SH-SY5Y (cell line): ENCODE results near the gene PEAR1.

ENCODE experiments used
- GATA2 ChIP-seq: IDR thresholded peaks from 2 replicates; pipeline ENCODE4 v1.6.1; 2011; ENCODE audit warnings: mild to moderate bottlenecking, low read depth, low read length
- GATA3 ChIP-seq: IDR thresholded peaks from 2 replicates; pipeline ENCODE4 v1.6.1; 2011; ENCODE audit warnings: low read depth, mild to moderate bottlenecking, low read length, moderate library complexity

DNA sequence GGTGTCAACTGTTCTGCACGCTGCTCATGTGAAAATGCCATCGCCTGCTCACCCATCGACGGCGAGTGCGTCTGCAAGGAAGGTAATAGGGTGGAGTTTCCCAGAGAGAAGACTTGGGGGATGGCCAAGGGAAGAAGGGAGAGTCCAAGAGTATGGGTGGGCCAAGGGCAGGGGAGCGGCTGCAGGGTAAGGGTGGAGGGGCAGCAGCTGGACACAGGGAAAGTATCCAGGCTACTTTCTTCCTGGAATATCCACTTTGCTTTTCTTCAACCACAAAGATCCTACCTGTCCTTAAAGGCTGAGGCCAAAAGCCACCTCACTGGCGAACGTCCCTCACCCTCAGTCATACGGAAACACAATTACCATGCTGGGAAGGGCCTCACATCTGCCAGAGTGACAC lies 15.4 kb downstream of the PEAR1 start:
- no peak for TF ChIP-seq GATA2
- TF ChIP-seq GATA3, result no peak
